Activated CD8-positive, alpha-beta memory T cell treated with anti-CD3 and anti-CD28 coated beads, Interleukin-2, amount 50 U/mL, for 4 hours (primary cell): ENCODE data around the gene DOCK2.
A peak's percentile ranks its signal among the peaks of the same experiment; 100 is the strongest.
"Not testable (repeated sequence)": the region's sequence is repeated elsewhere in the genome, so short reads cannot be mapped to it uniquely, and the experiment has no call there.

Experiments used
- DNase-seq: peaks from one replicate; pipeline ENCODE4 v3.0.0-alpha.2; 2020

The DOCK2 gene

GRCh38 chr5:170076211-170076610 is 439.1 kb downstream of the DOCK2 start:
- no peak for DNase-seq

GRCh38 chr5:170076739-170077138 is 439.7 kb downstream of the DOCK2 start:
- no peak for DNase-seq

GRCh38 chr5:170077526-170077925 is 440.5 kb downstream of the DOCK2 start:
- no peak for DNase-seq

GRCh38 chr5:170078458-170078857 is 441.4 kb downstream of the DOCK2 start:
- no peak for DNase-seq

GRCh38 chr5:170078931-170079330 is 441.9 kb downstream of the DOCK2 start:
- no peak for DNase-seq

GRCh38 chr5:170080217-170080616 is 443.1 kb downstream of the DOCK2 start:
- no peak for DNase-seq

- no peak for DNase-seq
These were observed 443.8 kb downstream of the DOCK2 start for GRCh38 chr5:170080786-170081445.

GRCh38 chr5:170081616-170082015 is 444.5 kb downstream of the DOCK2 start:
- DNase-seq: no peak

GRCh38 chr5:170082701-170083100 is 445.6 kb downstream of the DOCK2 start:
- no peak for DNase-seq

GRCh38 chr5:170087168-170087817 is 450.2 kb downstream of the DOCK2 start:
- no peak for DNase-seq

- DNase-seq: no peak
These were observed 455.5 kb downstream of the DOCK2 start for GRCh38 chr5:170092455-170093101.

- DNase-seq: not testable (repeated sequence)
These were observed 457.3 kb downstream of the DOCK2 start for GRCh38 chr5:170094329-170094728.

- DNase-seq: no peak
These were observed 458.6 kb downstream of the DOCK2 start for GRCh38 chr5:170095646-170096045.

- no peak for DNase-seq
These were observed 460.9 kb downstream of the DOCK2 start for GRCh38 chr5:170097934-170098333.

- peak; percentile 67 for DNase-seq
These were observed 463.2 kb downstream of the DOCK2 start for GRCh38 chr5:170100066-170100943.

GRCh38 chr5:170103447-170103846 is 466.4 kb downstream of the DOCK2 start:
- no peak for DNase-seq

GRCh38 chr5:170104299-170104698 is 467.2 kb downstream of the DOCK2 start:
- DNase-seq: no peak

GRCh38 chr5:170104710-170105109 is 467.6 kb downstream of the DOCK2 start:
- DNase-seq: no peak

GRCh38 chr5:170105642-170106611 is 468.9 kb downstream of the DOCK2 start, which contains the start of gene FOXI1:
TSS of gene FOXI1 (plus strand) at chr5:170105897. CDS start at chr5:170105958, 61 bp downstream.
- no peak for DNase-seq

- DNase-seq: no peak
These were observed 470.6 kb downstream of the DOCK2 start for GRCh38 chr5:170107674-170108073.

- no peak for DNase-seq
These were observed 471.3 kb downstream of the DOCK2 start for GRCh38 chr5:170108266-170108785.
